HepG2 (cell line): ENCODE measurements around the gene HTR3C. TPM values are rescaled to one million over a fixed set of nuclear protein-coding genes. Genes with fewer than 3 reads are reported as not detected.

Experiments
- ARHGAP35 ChIP-seq: sonication (generic); formaldehyde crosslinking; IDR thresholded peaks from 2 replicates; pipeline ENCODE4 v1.9.0; 2022; ENCODE audit warnings: mild to moderate bottlenecking, inconsistent platforms, moderate library complexity, missing genetic modification reagents, borderline replicate concordance
- ARNT2 ChIP-seq: sonication (generic); formaldehyde crosslinking; IDR thresholded peaks from 2 replicates; pipeline ENCODE4 v1.8.0; 2022; ENCODE audit warnings: mild to moderate bottlenecking, low read depth, missing genetic modification reagents, moderate library complexity
- FOXA1 ChIP-seq, 2 experiments: fragments of 450-650 bp in 1 of 2; sonication (generic) in 1 of 2; formaldehyde crosslinking in 1 of 2; IDR thresholded peaks; 2 replicates each; pipeline versions ENCODE4 v1.4.0 to v1.6.1; 2016 to 2020; ENCODE audit warnings: missing genetic modification reagents in 1 of 2
- KAT8 ChIP-seq: IDR thresholded peaks from 2 replicates; pipeline ENCODE4 v1.6.1; 2016; ENCODE audit warnings: missing genetic modification reagents, missing compliant biosample characterization
- MAFG ChIP-seq: sonication (generic); formaldehyde crosslinking; IDR thresholded peaks from 2 replicates; pipeline ENCODE4 v1.5.1; 2020; ENCODE audit warnings: mild to moderate bottlenecking, missing genetic modification reagents
- MEF2D ChIP-seq: sonication (generic); formaldehyde crosslinking; IDR thresholded peaks from 2 replicates; pipeline ENCODE4 v1.5.1; 2020; ENCODE audit warnings: mild to moderate bottlenecking, missing genetic modification reagents
- NPAS2 ChIP-seq: sonication (generic); formaldehyde crosslinking; IDR thresholded peaks from 2 replicates; pipeline ENCODE4 v1.8.0; 2022; ENCODE audit warnings: mild to moderate bottlenecking, missing genetic modification reagents, borderline replicate concordance
- PHF5A ChIP-seq: IDR thresholded peaks from one replicate; pipeline ENCODE4 v1.6.1; 2018; ENCODE audit warnings: low read depth, missing genetic modification reagents; ENCODE audit not compliant: unreplicated experiment
- SATB2 ChIP-seq: sonication (generic); formaldehyde crosslinking; IDR thresholded peaks from 2 replicates; pipeline ENCODE4 v1.5.0; 2020; ENCODE audit warnings: missing genetic modification reagents
- SNAPC2 ChIP-seq: sonication (generic); formaldehyde crosslinking; IDR thresholded peaks from 2 replicates; pipeline ENCODE4 v1.8.1; 2022; ENCODE audit warnings: mild to moderate bottlenecking, missing genetic modification reagents
- SPEN ChIP-seq: sonication (generic); formaldehyde crosslinking; IDR thresholded peaks from 2 replicates; pipeline ENCODE4 v1.5.1; 2020; ENCODE audit warnings: low read depth, mild to moderate bottlenecking, missing genetic modification reagents
- TOPORS ChIP-seq: sonication (generic); formaldehyde crosslinking; IDR thresholded peaks from 2 replicates; pipeline ENCODE4 v1.8.0; 2023; ENCODE audit warnings: mild to moderate bottlenecking, missing genetic modification reagents
- YY1 ChIP-seq: IDR thresholded peaks from 2 replicates; pipeline ENCODE4 v1.6.1; 2011; ENCODE audit warnings: low read length, low read depth, moderate library complexity, mild to moderate bottlenecking; ENCODE audit not compliant: insufficient read depth, insufficient replicate concordance
- ZFP36L1 ChIP-seq: sonication (generic); formaldehyde crosslinking; IDR thresholded peaks from 2 replicates; pipeline ENCODE4 v1.8.0; 2022; ENCODE audit warnings: mild to moderate bottlenecking, missing genetic modification reagents, moderate library complexity
- ZNF180 ChIP-seq: sonication (generic); formaldehyde crosslinking; IDR thresholded peaks from 2 replicates; pipeline ENCODE4 v1.4.0; 2020; ENCODE audit warnings: low read depth, missing genetic modification reagents, borderline replicate concordance
- ZNF296 ChIP-seq: sonication (generic); formaldehyde crosslinking; conservative IDR thresholded peaks from 2 replicates; pipeline ENCODE4 v1.5.0; 2020; ENCODE audit warnings: mild to moderate bottlenecking, missing genetic modification reagents
- ZNF510 ChIP-seq: sonication (generic); formaldehyde crosslinking; IDR thresholded peaks from 2 replicates; pipeline ENCODE4 v1.4.0; 2020; ENCODE audit warnings: low read depth, mild to moderate bottlenecking, missing genetic modification reagents
- ZNF614 ChIP-seq: IDR thresholded peaks from 2 replicates; pipeline ENCODE4 v1.6.1; 2018; ENCODE audit warnings: missing biosample characterization, missing genetic modification reagents, inconsistent platforms, borderline replicate concordance
- ZNF703 ChIP-seq: sonication (generic); formaldehyde crosslinking; IDR thresholded peaks from 2 replicates; pipeline ENCODE4 v1.5.1; 2020; ENCODE audit warnings: missing genetic modification reagents, mild to moderate bottlenecking, moderate library complexity, borderline replicate concordance
- ZNF775 ChIP-seq: sonication (generic); formaldehyde crosslinking; IDR thresholded peaks from 2 replicates; pipeline ENCODE4 v1.4.0; 2020; ENCODE audit warnings: missing genetic modification reagents, mild to moderate bottlenecking, moderate library complexity, borderline replicate concordance
- ZSCAN30 ChIP-seq: sonication (generic); formaldehyde crosslinking; IDR thresholded peaks from 2 replicates; pipeline ENCODE4 v1.5.0; 2020; ENCODE audit warnings: mild to moderate bottlenecking, missing genetic modification reagents
- polyA plus RNA-seq, 8 experiments: library from polyadenylated mRNA; depleted of rRNA in 3 of 8; stranded (reverse) in 7 of 8; unstranded in 1 of 8; fragments of >200 nt; fragmentation: Illumina TruSeq in 4 of 8; extraction: Trizol in 4 of 8; gene quantifications; 2 replicates each; pipeline versions ENCODE4 v1.2.1 to v1.2.3, GENCODE V29; 2011 to 2016; ENCODE audit warnings: low read depth in 4 of 8, missing spikeins in 1 of 8, mixed read lengths in 1 of 8; ENCODE audit not compliant: insufficient read depth in 1 of 8
- total RNA-seq, 5 experiments: library from RNA; depleted of rRNA; stranded (reverse); fragments of >200 nt; fragmentation: Illumina TruSeq; extraction: Trizol; gene quantifications; 2 replicates each; pipeline ENCODE4 v1.2.3, GENCODE V29; 2016; ENCODE audit warnings: low read depth in 1 of 5
- TF ChIP-seq, protein P1 (sequence below): sonication (generic); formaldehyde crosslinking; IDR thresholded peaks from 2 replicates; pipeline ENCODE4 v1.5.0; 2020; ENCODE audit warnings: missing genetic modification reagents
- TF ChIP-seq, protein P2 (sequence below): sonication (generic); formaldehyde crosslinking; IDR thresholded peaks from 2 replicates; pipeline ENCODE4 v1.4.0; 2020; ENCODE audit warnings: missing genetic modification reagents
- TF ChIP-seq, protein P3 (sequence below): sonication (generic); formaldehyde crosslinking; IDR thresholded peaks from 2 replicates; pipeline ENCODE4 v1.5.0; 2020; ENCODE audit warnings: missing genetic modification reagents
- TF ChIP-seq, protein P4 (sequence below): sonication (generic); formaldehyde crosslinking; IDR thresholded peaks from 2 replicates; pipeline ENCODE4 v1.4.0; 2020; ENCODE audit warnings: missing genetic modification reagents, borderline replicate concordance

The HTR3C gene
- total and polyA plus RNA-seq, 2 of the 13 experiments (the other 11 are each of a cell fraction or from before 2014, with no cell fraction given): not detected

DNA sequence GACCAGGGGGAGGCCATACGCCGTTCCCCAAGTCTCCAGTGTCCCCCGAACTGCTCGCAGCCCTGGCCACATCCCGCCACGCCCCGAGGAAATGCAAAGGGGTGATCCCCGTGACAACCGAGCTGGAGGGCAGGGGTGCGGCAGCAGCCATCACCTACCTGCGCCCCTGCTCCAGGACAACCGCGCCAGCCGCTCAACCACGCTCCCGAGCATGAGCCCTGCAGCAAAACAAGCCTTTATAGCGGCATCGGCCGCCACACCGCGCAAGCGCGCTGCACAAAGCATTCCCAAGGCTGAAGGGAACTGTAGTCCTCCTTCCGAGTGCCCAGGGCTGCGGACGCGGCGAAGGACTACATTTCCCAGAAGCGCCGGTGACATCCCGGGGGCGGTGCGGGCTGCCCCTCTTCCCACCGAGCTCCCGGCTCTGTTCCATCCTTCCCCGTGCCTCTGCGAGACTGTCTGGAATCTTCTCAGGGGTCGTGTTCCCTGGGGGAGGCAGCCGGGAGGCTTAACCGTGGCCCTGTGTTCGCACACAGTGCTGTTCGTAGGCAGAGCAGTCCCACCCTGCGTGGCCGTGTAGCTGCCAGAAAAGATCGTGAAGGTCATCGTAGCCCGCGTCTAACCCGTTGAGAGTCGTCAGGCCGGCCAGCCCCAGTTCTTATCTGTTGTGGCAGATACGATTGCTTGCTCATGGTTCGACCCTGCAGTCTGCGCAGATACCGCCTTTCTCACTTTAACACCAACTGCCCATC is 35.0 kb upstream of the HTR3C start, which contains the start of gene ABCC5 (continued):
- TF ChIP-seq ARNT2 (CRISPR knock-in tag): no peak
- TF ChIP-seq, protein P1, sequence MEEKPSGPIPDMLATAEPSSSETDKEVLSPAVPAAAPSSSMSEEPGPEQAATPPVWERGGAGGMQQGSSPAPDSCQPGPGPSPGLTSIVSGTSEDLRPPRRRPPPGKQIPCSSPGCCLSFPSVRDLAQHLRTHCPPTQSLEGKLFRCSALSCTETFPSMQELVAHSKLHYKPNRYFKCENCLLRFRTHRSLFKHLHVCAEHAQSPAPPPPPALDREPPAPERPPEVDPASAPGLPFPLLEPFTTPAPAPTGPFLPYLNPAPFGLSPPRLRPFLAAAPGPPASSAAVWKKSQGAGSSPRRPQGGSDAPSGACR: peak; percentile 91; the same call in 1 of the 2 replicates
- TF ChIP-seq, protein P2, sequence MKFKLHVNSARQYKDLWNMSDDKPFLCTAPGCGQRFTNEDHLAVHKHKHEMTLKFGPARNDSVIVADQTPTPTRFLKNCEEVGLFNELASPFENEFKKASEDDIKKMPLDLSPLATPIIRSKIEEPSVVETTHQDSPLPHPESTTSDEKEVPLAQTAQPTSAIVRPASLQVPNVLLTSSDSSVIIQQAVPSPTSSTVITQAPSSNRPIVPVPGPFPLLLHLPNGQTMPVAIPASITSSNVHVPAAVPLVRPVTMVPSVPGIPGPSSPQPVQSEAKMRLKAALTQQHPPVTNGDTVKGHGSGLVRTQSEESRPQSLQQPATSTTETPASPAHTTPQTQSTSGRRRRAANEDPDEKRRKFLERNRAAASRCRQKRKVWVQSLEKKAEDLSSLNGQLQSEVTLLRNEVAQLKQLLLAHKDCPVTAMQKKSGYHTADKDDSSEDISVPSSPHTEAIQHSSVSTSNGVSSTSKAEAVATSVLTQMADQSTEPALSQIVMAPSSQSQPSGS (CRISPR knock-in tag): peak; percentile 68; the same call in 1 of the 2 replicates
- 0 out of 2 replicates have a peak, but pooled peaks have one; percentile 24 for TF ChIP-seq ZNF296 (CRISPR knock-in tag)
- no peak for TF ChIP-seq PHF5A
- TF ChIP-seq, protein P3, sequence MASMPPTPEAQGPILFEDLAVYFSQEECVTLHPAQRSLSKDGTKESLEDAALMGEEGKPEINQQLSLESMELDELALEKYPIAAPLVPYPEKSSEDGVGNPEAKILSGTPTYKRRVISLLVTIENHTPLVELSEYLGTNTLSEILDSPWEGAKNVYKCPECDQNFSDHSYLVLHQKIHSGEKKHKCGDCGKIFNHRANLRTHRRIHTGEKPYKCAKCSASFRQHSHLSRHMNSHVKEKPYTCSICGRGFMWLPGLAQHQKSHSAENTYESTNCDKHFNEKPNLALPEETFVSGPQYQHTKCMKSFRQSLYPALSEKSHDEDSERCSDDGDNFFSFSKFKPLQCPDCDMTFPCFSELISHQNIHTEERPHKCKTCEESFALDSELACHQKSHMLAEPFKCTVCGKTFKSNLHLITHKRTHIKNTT (CRISPR knock-in tag): no peak
- no peak for TF ChIP-seq ZSCAN30
- TF ChIP-seq FOXA1 (IDR thresholded peaks at IDR 0.05): no peak
- no peak for TF ChIP-seq FOXA1 (CRISPR knock-in tag; IDR thresholded peaks at IDR 0.05)
- TF ChIP-seq SATB2 (CRISPR knock-in tag): 0 out of 2 replicates have a peak, but pooled peaks have one; percentile 10
- 0 out of 2 replicates have a peak, but pooled peaks have one; percentile 22 for TF ChIP-seq ARHGAP35 (CRISPR knock-in tag)
- TF ChIP-seq TOPORS (CRISPR knock-in tag): 0 out of 2 replicates have a peak, but pooled peaks have one; percentile 81
- TF ChIP-seq ZNF510: 0 out of 2 replicates have a peak, but pooled peaks have one; percentile 66
- TF ChIP-seq ZNF614 (CRISPR knock-in tag): no peak
- TF ChIP-seq KAT8 (CRISPR knock-in tag): 0 out of 2 replicates have a peak, but pooled peaks have one; percentile 74
- TF ChIP-seq SPEN (CRISPR knock-in tag): peak; percentile 86
- TF ChIP-seq SNAPC2: 0 out of 2 replicates have a peak, but pooled peaks have one; percentile 17
- no peak for TF ChIP-seq ZNF703 (CRISPR knock-in tag)
- no peak for TF ChIP-seq MAFG (CRISPR knock-in tag)
- no peak for TF ChIP-seq NPAS2 (CRISPR knock-in tag)
- no peak for TF ChIP-seq ZFP36L1 (CRISPR knock-in tag)
- peak; percentile 52; the same call in 1 of the 2 replicates for TF ChIP-seq MEF2D
- TF ChIP-seq YY1: peak; percentile 51
- no peak for TF ChIP-seq ZNF775 (CRISPR knock-in tag)
- no peak for TF ChIP-seq ZNF180
- TF ChIP-seq, protein P4, sequence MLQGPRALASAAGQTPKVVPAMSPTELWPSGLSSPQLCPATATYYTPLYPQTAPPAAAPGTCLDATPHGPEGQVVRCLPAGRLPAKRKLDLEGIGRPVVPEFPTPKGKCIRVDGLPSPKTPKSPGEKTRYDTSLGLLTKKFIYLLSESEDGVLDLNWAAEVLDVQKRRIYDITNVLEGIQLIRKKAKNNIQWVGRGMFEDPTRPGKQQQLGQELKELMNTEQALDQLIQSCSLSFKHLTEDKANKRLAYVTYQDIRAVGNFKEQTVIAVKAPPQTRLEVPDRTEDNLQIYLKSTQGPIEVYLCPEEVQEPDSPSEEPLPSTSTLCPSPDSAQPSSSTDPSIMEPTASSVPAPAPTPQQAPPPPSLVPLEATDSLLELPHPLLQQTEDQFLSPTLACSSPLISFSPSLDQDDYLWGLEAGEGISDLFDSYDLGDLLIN (CRISPR knock-in tag): no peak
